ENCODE data around the gene TENM4.

DNA sequence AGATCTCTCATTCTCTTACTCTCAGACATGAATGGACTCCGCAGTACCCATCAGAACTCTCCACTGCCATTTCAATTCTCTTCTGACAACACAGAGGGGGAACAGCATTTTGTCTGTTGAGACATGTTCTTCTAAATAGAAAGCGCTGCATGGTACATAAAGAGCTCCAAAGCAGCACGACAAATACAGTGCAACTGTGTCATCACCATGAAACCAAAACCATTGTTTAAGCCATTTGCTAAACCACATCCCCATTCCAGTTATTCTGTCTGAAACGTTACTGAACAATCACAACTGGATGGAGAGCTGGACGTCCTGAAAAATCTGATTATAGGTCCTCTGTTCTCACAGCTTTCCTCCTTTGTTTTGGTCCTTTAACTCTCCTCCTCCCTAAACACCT is 17.9 kb upstream of the TENM4 start:
- TF ChIP-seq, protein P1, sequence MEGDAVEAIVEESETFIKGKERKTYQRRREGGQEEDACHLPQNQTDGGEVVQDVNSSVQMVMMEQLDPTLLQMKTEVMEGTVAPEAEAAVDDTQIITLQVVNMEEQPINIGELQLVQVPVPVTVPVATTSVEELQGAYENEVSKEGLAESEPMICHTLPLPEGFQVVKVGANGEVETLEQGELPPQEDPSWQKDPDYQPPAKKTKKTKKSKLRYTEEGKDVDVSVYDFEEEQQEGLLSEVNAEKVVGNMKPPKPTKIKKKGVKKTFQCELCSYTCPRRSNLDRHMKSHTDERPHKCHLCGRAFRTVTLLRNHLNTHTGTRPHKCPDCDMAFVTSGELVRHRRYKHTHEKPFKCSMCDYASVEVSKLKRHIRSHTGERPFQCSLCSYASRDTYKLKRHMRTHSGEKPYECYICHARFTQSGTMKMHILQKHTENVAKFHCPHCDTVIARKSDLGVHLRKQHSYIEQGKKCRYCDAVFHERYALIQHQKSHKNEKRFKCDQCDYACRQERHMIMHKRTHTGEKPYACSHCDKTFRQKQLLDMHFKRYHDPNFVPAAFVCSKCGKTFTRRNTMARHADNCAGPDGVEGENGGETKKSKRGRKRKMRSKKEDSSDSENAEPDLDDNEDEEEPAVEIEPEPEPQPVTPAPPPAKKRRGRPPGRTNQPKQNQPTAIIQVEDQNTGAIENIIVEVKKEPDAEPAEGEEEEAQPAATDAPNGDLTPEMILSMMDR (IDR thresholded peaks at IDR 0.05), result no peak
- TF ChIP-seq POLR2A (IDR thresholded peaks at IDR 0.05), result no peak
